ENCODE measurements around the gene IRS1. TPM values are rescaled to one million over a fixed set of nuclear protein-coding genes. Genes with fewer than 3 reads are reported as not detected.

IRS1 gene
- total RNA-seq, result 10 to 100 TPM; 11.9 to 29.6 (median 13.2) TPM

- TF ChIP-seq CTCF (IDR thresholded peaks at IDR 0.05; ENCODE audit: low read depth), result no peak
These were observed at the start of gene IRS1 for GRCh38 chr2:226799211-226799975. TSS of gene IRS1 (minus strand) at chr2:226799820. CDS start at chr2:226798738, 1,082 bp downstream.

GRCh38 chr2:226849349-226849748 is 49.7 kb upstream of the IRS1 start:
- no peak for TF ChIP-seq CTCF (IDR thresholded peaks at IDR 0.05; ENCODE audit: low read depth)

GRCh38 chr2:226847511-226847910 is 47.9 kb upstream of the IRS1 start:
- no peak for TF ChIP-seq CTCF (IDR thresholded peaks at IDR 0.05; ENCODE audit: low read depth)

GRCh38 chr2:226847090-226847489 is 47.5 kb upstream of the IRS1 start:
- TF ChIP-seq CTCF (IDR thresholded peaks at IDR 0.05; ENCODE audit: low read depth), result no peak

GRCh38 chr2:226845386-226846116 is 45.9 kb upstream of the IRS1 start:
- no peak for TF ChIP-seq CTCF (IDR thresholded peaks at IDR 0.05; ENCODE audit: low read depth)

- TF ChIP-seq CTCF (IDR thresholded peaks at IDR 0.05; ENCODE audit: low read depth), result no peak
These were observed 40.3 kb upstream of the IRS1 start for GRCh38 chr2:226839951-226840350.

GRCh38 chr2:226839161-226839560 is 39.5 kb upstream of the IRS1 start:
- no peak for TF ChIP-seq CTCF (IDR thresholded peaks at IDR 0.05; ENCODE audit: low read depth)

All from subcutaneous adipose tissue (tissue), 4 donors.